ENCODE data around the gene LAMA2. TPM values are rescaled to one million over a fixed set of nuclear protein-coding genes. Genes with fewer than 3 reads are reported as not detected.
A peak's percentile ranks its signal among the peaks of the same experiment; 100 is the strongest.

The LAMA2 gene
- total RNA-seq, 4 donors from 2014 or later = 15.1 to 27.3 (median 25.0) TPM

GRCh38 chr6:129138739-129139405, 255.9 kb downstream of the LAMA2 start:
- H3K27me3 ChIP-seq = no peaks in the 10 kb centered on the region
- peak overlapping the region; percentile 76 for H3K27ac ChIP-seq
- TF ChIP-seq POLR2AphosphoS5 (IDR thresholded peaks at IDR 0.05) (peak in 2 of 3 donors; percentile 32 to 85), EP300 (IDR thresholded peaks at IDR 0.05) (no peak)
- 77% methylated on average over 4 of the region's 4 CpGs for WGBS
- DNase-seq (ENCODE audit: low spot score in 2 of 2) = no peak
- H3K4me3 ChIP-seq = no peak overlapping the region
- no peaks in the 10 kb centered on the region for H3K9me3 ChIP-seq
- peaks cover 25% of the 10 kb centered on the region for H3K4me1 ChIP-seq
- H3K36me3 ChIP-seq = no peaks in the 10 kb centered on the region

GRCh38 chr6:129140526-129140925, 257.6 kb downstream of the LAMA2 start:
- WGBS = 41% methylated on average over 2 of the region's 2 CpGs
- Histone ChIP-seq H3K27ac (peak overlapping the region; percentile 76), H3K27me3 (no peaks in the 10 kb centered on the region)

GRCh38 chr6:129141499-129141898, 258.6 kb downstream of the LAMA2 start:
- no peaks in the 10 kb centered on the region for H3K27me3 ChIP-seq
- peaks cover 6% of the 10 kb centered on the region for H3K4me1 ChIP-seq
- peak overlapping the region; percentile 76 for H3K27ac ChIP-seq
- no peak overlapping the region for H3K4me3 ChIP-seq
- no peak for DNase-seq (ENCODE audit: low spot score in 2 of 2)
- WGBS = 27% methylated on average over 1 of the region's 1 CpG
- no peaks in the 10 kb centered on the region for H3K36me3 ChIP-seq
- H3K9me3 ChIP-seq = no peaks in the 10 kb centered on the region
- TF ChIP-seq CTCF (IDR thresholded peaks at IDR 0.05) (no peak), EP300 (IDR thresholded peaks at IDR 0.05) (no peak), POLR2AphosphoS5 (IDR thresholded peaks at IDR 0.05) (no peak), POLR2A (IDR thresholded peaks at IDR 0.05) (no peak)

More at GRCh38 chr6:129140526-129140925, 257.6 kb downstream of the LAMA2 start:
- peaks cover 13% of the 10 kb centered on the region for H3K4me1 ChIP-seq
- no peak for DNase-seq (ENCODE audit: low spot score in 2 of 2)
- TF ChIP-seq POLR2AphosphoS5 (IDR thresholded peaks at IDR 0.05) (no peak), EP300 (IDR thresholded peaks at IDR 0.05) (no peak), POLR2A (IDR thresholded peaks at IDR 0.05) (no peak), CTCF (IDR thresholded peaks at IDR 0.05) (no peak)
- no peaks in the 10 kb centered on the region for H3K36me3 ChIP-seq
- no peaks in the 10 kb centered on the region for H3K9me3 ChIP-seq
- no peak overlapping the region for H3K4me3 ChIP-seq

GRCh38 chr6:129146902-129147301, 264.0 kb downstream of the LAMA2 start:
- DNase-seq (ENCODE audit: low spot score in 2 of 2) = no peak
- H3K36me3 ChIP-seq = peaks cover 10% of the 10 kb centered on the region
- no peak overlapping the region for H3K27ac ChIP-seq
- H3K4me3 ChIP-seq = no peak overlapping the region
- H3K9me3 ChIP-seq = no peaks in the 10 kb centered on the region
- TF ChIP-seq POLR2A (IDR thresholded peaks at IDR 0.05) (no peak), EP300 (IDR thresholded peaks at IDR 0.05) (no peak), POLR2AphosphoS5 (IDR thresholded peaks at IDR 0.05) (no peak), CTCF (IDR thresholded peaks at IDR 0.05) (no peak)
- H3K27me3 ChIP-seq = no peaks in the 10 kb centered on the region
- H3K4me1 ChIP-seq = no peaks in the 10 kb centered on the region
- 54% methylated on average over 3 of the region's 3 CpGs for WGBS

GRCh38 chr6:129150507-129150906, 267.6 kb downstream of the LAMA2 start:
- Histone ChIP-seq H3K4me3 (no peak overlapping the region), H3K4me1 (no peaks in the 10 kb centered on the region), H3K9me3 (no peaks in the 10 kb centered on the region), H3K36me3 (peaks cover 10% of the 10 kb centered on the region), H3K27me3 (no peaks in the 10 kb centered on the region), H3K27ac (no peak overlapping the region)
- no peak for TF ChIP-seq POLR2AphosphoS5 (IDR thresholded peaks at IDR 0.05)
- TF ChIP-seq EP300 (IDR thresholded peaks at IDR 0.05) = no peak
- TF ChIP-seq CTCF (IDR thresholded peaks at IDR 0.05) = no peak
- TF ChIP-seq POLR2A (IDR thresholded peaks at IDR 0.05) = no peak
- 81% methylated on average over 4 of the region's 4 CpGs for WGBS
- DNase-seq (ENCODE audit: low spot score in 2 of 2) = no peak

Data from suprapubic skin (tissue), 4 donors.